ENCODE results near the gene GPR160.
"Not testable (repeated sequence)": the region's sequence is repeated elsewhere in the genome, so short reads cannot be mapped to it uniquely, and the experiment has no call there.

Gene GPR160

DNA sequence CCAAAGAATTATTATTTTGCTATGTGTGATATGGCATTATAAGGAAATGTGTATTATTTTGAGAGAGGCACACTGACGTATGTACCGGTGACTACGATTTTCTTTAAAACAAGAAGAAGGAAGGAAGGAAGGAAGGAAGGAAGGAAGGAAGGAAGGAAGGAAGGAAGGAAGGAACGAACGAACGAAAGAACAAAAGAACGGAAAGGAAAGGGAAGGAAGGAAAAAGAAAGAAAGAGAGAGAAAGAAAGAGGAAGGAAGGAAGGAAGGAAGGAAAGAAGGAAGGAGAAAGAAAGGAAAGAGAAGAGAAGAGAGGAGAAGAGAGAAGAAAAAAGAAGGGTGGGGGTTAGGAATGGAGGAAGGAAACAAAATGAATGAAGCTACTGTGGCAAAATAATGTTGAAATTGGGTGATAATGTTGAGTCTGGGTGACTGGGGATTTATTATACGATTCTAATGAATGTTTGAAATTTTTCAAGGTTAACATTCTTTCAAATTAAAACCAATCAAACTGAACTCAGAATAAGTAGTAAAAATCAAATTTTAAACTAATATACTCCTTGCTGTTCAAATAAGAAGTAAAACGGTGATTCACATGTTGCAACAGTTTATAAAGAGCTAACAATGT, 73.5 kb downstream of the GPR160 start:
- TF ChIP-seq, protein P1, sequence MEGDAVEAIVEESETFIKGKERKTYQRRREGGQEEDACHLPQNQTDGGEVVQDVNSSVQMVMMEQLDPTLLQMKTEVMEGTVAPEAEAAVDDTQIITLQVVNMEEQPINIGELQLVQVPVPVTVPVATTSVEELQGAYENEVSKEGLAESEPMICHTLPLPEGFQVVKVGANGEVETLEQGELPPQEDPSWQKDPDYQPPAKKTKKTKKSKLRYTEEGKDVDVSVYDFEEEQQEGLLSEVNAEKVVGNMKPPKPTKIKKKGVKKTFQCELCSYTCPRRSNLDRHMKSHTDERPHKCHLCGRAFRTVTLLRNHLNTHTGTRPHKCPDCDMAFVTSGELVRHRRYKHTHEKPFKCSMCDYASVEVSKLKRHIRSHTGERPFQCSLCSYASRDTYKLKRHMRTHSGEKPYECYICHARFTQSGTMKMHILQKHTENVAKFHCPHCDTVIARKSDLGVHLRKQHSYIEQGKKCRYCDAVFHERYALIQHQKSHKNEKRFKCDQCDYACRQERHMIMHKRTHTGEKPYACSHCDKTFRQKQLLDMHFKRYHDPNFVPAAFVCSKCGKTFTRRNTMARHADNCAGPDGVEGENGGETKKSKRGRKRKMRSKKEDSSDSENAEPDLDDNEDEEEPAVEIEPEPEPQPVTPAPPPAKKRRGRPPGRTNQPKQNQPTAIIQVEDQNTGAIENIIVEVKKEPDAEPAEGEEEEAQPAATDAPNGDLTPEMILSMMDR (IDR thresholded peaks at IDR 0.05) = no peak
- Histone ChIP-seq H3K27me3 (ENCODE audit: control insufficient read depth, insufficient read depth, low read length) (no peaks in the 10 kb centered on the region), H3K4me2 (ENCODE audit: low read length) (no peak overlapping the region), H3K9ac (no peak overlapping the region), H3K36me3 (ENCODE audit: control insufficient read depth, insufficient read depth, low read length) (no peaks in the 10 kb centered on the region), H3K27ac (no peak overlapping the region), H3K4me1 (peaks cover 13% of the 10 kb centered on the region), H3K79me2 (peaks cover 3% of the 10 kb centered on the region), H3K4me3 (ENCODE audit: low read depth, low read length) (no peak overlapping the region), H2AFZ (no peak overlapping the region), H3K9me3 (ENCODE audit: control insufficient read depth, low read length) (no peaks in the 10 kb centered on the region)

DNA sequence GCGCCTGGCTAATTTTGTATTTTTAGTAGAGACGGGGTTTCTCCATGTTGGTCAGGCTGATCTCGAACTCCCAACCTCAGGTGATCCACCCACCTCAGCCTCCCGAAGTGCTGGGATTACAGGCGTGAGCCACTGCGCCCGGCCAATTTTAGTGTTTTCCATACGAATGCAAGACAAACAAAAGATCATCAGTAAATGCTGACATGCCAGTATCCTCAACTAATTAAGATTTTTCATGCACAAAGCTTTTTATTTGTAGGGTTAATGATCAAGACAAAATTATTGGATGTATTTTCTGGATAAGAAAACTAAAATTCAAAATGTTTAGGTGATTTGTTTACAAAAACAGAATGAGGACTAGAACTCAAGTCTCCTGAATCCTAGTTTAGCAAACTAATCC, 76.4 kb downstream of the GPR160 start:
- not testable (repeated sequence) for H3K36me3 ChIP-seq (ENCODE audit: control insufficient read depth, insufficient read depth, low read length); H3K4me2 ChIP-seq (ENCODE audit: low read length); H3K4me3 ChIP-seq (ENCODE audit: low read depth, low read length); H3K4me1 ChIP-seq; H3K9me3 ChIP-seq (ENCODE audit: control insufficient read depth, low read length); H2AFZ ChIP-seq; H3K9ac ChIP-seq; H3K27ac ChIP-seq; H3K79me2 ChIP-seq; H3K27me3 ChIP-seq (ENCODE audit: control insufficient read depth, insufficient read depth, low read length)

DNA sequence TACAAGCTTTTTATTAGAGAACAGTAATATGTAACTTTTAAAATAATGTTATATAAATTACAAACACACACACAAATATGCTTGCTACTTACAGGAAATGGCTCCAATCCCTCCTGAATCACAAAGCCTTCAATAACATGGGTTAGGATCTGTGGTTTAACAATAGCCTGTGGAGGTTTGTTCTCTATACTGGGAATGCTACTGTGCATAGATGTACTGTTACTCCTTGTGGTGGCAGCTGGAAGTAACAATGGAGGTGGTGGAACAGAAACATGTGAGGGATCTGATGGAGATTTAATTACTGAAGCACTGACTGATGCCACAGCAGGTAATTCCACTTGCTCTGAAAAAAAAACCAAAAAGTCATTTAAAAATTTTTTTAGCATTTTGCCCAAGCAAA, 79.3 kb downstream of the GPR160 start:
- no peaks in the 10 kb centered on the region for H3K36me3 ChIP-seq (ENCODE audit: control insufficient read depth, insufficient read depth, low read length)

DNA sequence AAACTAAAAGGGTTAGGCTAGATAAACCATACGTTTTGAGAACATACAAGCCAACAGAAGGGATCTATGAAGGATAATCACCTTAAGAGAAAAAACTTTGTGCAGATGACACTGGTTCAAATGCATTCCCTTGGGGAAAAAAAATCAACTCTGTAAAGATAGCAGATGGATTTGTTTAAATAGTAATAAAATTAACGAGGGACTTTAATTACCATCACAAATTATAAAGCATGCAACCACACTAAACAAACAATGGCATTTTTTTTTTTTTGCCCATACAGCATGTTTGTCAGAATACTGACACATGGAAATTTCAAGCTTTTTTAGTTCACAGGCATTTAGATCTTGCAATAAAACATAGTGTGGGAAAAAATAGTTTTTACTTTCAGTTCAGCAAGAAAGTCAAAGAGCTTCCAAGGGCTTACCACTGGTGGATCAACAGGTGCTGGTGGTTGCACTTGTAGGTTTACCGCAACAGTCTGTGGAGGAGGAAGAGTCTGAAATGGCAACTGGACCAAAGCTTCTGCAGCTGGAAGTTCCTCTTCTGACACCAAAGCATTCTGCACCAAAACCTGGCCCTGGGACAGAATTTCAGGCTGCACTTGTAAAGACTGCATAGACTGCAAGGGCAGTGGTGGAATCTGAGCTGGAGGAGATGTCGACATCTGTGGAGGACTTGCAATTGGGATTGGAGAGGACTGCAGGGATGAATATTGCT, 90.6 kb downstream of the GPR160 start:
- H3K27me3 ChIP-seq (ENCODE audit: control insufficient read depth, insufficient read depth, low read length) = no peaks in the 10 kb centered on the region
- H2AFZ ChIP-seq = no peak overlapping the region
- H3K4me1 ChIP-seq = peaks cover 5% of the 10 kb centered on the region
- no peak overlapping the region for H3K4me2 ChIP-seq (ENCODE audit: low read length)
- no peaks in the 10 kb centered on the region for H3K9me3 ChIP-seq (ENCODE audit: control insufficient read depth, low read length)
- H3K36me3 ChIP-seq (ENCODE audit: control insufficient read depth, insufficient read depth, low read length) = no peaks in the 10 kb centered on the region
- H3K9ac ChIP-seq = no peak overlapping the region
- TF ChIP-seq, protein P1 (IDR thresholded peaks at IDR 0.05) = no peak
- no peak overlapping the region for H3K4me3 ChIP-seq (ENCODE audit: low read depth, low read length)
- no peak overlapping the region for H3K27ac ChIP-seq
- peaks cover 8% of the 10 kb centered on the region for H3K79me2 ChIP-seq

More for the DNA sequence above, 79.3 kb downstream of the GPR160 start:
- Histone ChIP-seq H3K4me1 (no peaks in the 10 kb centered on the region), H3K27me3 (ENCODE audit: control insufficient read depth, insufficient read depth, low read length) (no peaks in the 10 kb centered on the region), H3K79me2 (no peaks in the 10 kb centered on the region), H3K9me3 (ENCODE audit: control insufficient read depth, low read length) (no peaks in the 10 kb centered on the region), H3K4me2 (ENCODE audit: low read length) (no peak overlapping the region), H3K27ac (no peak overlapping the region), H3K9ac (no peak overlapping the region), H3K4me3 (ENCODE audit: low read depth, low read length) (no peak overlapping the region), H2AFZ (no peak overlapping the region)
- TF ChIP-seq, protein P1 (IDR thresholded peaks at IDR 0.05) = no peak

DNA sequence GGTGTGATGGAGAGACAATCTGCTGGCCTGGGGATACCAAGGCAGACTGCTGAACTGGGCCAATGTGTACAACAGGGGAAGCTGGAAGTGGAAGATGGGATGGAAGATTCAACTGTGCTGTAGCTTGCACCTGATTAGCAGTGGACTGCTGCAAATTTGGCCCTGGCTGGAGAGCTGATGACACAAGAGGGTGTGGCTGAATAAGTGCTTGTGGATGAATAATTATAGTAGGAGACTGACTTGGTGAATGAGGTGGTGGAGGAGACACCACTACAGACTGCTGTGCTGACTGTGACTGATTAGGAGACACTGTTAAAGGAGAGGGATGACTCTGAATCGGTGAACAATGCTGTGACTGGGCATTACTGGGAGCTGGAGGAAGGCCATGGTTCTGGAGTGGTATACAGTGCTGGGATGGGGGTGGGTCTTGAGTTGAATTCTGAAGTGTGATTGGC, 91.2 kb downstream of the GPR160 start:
- Histone ChIP-seq H3K4me2 (ENCODE audit: low read length) (no peak overlapping the region), H3K27ac (no peak overlapping the region), H3K4me3 (ENCODE audit: low read depth, low read length) (no peak overlapping the region), H3K9ac (no peak overlapping the region), H2AFZ (no peak overlapping the region), H3K36me3 (ENCODE audit: control insufficient read depth, insufficient read depth, low read length) (no peaks in the 10 kb centered on the region), H3K27me3 (ENCODE audit: control insufficient read depth, insufficient read depth, low read length) (no peaks in the 10 kb centered on the region), H3K4me1 (peaks cover 5% of the 10 kb centered on the region), H3K9me3 (ENCODE audit: control insufficient read depth, low read length) (no peaks in the 10 kb centered on the region), H3K79me2 (peaks cover 8% of the 10 kb centered on the region)
- TF ChIP-seq, protein P1 (IDR thresholded peaks at IDR 0.05) = no peak

Data from parathyroid adenoma (tissue), 2 donors.